Right ventricle myocardium superior (tissue), 1 donor: Measurements from ENCODE around the gene AFDN. TPM values are rescaled to one million over a fixed set of nuclear protein-coding genes. Genes with fewer than 3 reads are reported as not detected.

ENCODE experiments used
- ATAC-seq: fragments of 200-7000 bp; cut with Tn5 transposase; one replicate; pipeline ENCODE4 v1.9.1; 2020; ENCODE audit warnings: mild to moderate bottlenecking; ENCODE audit not compliant: poor library complexity
- DNase-seq: peaks from one replicate; pipeline ENCODE4 v3.0.0-alpha.2; 2020
- intact Hi-C: fragments of 100-400 bp; cut with DNase I; formaldehyde crosslinking; loops from one replicate; pipeline ENCODE4 v1.11.2; 2022
- long read RNA-seq: library from polyadenylated mRNA; unstranded; transcript quantifications from one replicate; pipeline ENCODE4 v2.0.0, GENCODE V29; 2021
- total RNA-seq: library from RNA; stranded (reverse); fragmentation: NEBNext Ultra II Directional; extraction: Animal tissue kit (Norgen Biotek cat#: 25700); gene quantifications from one replicate; pipeline ENCODE4 v1.2.1, GENCODE V29; 2021
- donor health status: DM: no; HTN: yes; CAD: no; lungs with severe emphysema.

Gene AFDN, protein sequence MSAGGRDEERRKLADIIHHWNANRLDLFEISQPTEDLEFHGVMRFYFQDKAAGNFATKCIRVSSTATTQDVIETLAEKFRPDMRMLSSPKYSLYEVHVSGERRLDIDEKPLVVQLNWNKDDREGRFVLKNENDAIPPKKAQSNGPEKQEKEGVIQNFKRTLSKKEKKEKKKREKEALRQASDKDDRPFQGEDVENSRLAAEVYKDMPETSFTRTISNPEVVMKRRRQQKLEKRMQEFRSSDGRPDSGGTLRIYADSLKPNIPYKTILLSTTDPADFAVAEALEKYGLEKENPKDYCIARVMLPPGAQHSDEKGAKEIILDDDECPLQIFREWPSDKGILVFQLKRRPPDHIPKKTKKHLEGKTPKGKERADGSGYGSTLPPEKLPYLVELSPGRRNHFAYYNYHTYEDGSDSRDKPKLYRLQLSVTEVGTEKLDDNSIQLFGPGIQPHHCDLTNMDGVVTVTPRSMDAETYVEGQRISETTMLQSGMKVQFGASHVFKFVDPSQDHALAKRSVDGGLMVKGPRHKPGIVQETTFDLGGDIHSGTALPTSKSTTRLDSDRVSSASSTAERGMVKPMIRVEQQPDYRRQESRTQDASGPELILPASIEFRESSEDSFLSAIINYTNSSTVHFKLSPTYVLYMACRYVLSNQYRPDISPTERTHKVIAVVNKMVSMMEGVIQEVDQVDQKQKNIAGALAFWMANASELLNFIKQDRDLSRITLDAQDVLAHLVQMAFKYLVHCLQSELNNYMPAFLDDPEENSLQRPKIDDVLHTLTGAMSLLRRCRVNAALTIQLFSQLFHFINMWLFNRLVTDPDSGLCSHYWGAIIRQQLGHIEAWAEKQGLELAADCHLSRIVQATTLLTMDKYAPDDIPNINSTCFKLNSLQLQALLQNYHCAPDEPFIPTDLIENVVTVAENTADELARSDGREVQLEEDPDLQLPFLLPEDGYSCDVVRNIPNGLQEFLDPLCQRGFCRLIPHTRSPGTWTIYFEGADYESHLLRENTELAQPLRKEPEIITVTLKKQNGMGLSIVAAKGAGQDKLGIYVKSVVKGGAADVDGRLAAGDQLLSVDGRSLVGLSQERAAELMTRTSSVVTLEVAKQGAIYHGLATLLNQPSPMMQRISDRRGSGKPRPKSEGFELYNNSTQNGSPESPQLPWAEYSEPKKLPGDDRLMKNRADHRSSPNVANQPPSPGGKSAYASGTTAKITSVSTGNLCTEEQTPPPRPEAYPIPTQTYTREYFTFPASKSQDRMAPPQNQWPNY (N-terminal part only)
- total RNA-seq, result 49.1 TPM
- long read RNA-seq, transcript AFDN-218 (5 exons, 1,031 nt), result major isoform, 7 of 34 reads
- long read RNA-seq, partial matches to known transcripts, result 17 of 34 reads
- long read RNA-seq, other reads (novel, unspliced or antisense), result 8 of 34 reads

GRCh38 chr6:167826896-167827582 lies at the start of gene AFDN:
AFDN (plus strand) TSS chr6:167826911; CDS start chr6:167827133, 222 bp downstream.
- intact Hi-C loops, result no loop called here
- DNase-seq (peak; percentile 59), ATAC-seq (no peak)

DNA sequence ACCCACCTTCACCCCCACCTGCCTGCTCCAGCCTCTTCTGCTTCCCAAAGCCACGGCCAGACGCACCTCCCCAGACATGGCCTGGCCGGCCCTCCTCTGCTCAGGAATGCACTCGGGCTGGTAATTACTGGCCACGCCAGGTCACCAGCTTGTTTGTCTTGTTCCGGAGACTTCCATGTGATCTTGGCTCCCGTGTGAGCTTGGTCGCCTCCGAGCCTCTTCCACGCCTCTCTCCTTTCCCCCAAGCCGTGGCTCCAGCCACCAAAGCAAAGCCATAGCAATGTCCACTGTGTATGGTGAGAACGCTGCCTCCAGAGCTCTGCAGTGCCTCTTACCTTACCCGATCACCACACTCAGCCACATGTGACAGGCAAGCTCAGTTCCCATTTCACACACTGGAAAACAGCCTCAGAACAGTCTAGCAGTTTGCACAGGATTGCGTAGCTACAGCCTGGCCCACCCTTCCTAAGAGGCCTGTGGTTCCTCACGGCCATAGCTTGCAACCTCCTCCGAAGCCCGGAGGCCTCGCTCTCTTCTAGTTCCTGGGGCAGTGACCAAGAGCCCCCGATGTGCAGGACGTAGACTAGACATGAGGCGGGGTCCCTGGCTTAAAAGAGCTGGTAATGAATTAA lies 48.1 kb upstream of the AFDN start:
- no peak for DNase-seq
- peak; percentile 19 for ATAC-seq
- intact Hi-C loops, result no loop called here

DNA sequence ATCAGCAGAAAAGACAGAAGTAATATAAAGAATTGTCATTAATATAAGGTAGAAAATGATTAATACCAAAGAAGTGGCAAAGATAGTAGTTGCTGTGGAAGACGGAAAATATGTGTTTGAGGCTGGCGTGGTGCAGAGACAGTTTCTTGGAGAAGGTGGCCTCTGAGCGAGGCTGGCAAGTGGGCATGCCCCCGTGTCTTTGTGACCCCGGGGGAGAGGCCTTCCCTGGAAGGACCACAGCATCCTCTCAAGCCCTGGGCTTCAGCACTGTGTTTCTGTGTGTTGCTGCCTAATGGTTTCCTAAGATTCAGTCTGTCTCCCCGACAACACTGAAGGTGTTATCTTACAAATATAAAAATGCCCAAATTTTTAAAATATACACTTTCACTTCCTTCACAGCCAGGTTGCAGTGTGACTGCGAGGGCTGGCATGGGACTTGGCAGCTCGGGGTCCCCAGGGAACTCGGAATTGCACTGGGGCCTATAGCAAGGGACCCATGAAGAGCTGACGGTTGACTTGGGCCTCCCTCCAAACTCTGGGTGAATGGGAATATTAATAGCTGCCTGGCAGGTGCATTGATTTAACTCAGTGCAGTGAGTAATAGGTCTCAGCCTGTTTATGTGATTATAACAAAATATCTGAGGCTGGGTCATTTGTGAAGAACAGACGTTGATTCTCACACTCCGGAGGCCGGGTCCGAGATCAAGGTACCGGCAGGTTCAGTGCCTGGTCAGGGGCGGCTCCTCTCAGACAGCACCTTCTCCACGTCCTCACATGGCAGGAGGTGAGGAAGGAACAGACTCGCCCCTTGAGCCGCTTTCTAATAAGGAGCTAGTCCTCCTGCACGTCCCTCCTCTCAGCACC lies 47.4 kb upstream of the AFDN start:
- DNase-seq (no peak), ATAC-seq (no peak)
- intact Hi-C loops, result no loop called here

- intact Hi-C loops, result no loop called here
- DNase-seq (peak; percentile 17), ATAC-seq (no peak)
These were observed 46.6 kb upstream of the AFDN start for GRCh38 chr6:167779993-167780655.

DNA sequence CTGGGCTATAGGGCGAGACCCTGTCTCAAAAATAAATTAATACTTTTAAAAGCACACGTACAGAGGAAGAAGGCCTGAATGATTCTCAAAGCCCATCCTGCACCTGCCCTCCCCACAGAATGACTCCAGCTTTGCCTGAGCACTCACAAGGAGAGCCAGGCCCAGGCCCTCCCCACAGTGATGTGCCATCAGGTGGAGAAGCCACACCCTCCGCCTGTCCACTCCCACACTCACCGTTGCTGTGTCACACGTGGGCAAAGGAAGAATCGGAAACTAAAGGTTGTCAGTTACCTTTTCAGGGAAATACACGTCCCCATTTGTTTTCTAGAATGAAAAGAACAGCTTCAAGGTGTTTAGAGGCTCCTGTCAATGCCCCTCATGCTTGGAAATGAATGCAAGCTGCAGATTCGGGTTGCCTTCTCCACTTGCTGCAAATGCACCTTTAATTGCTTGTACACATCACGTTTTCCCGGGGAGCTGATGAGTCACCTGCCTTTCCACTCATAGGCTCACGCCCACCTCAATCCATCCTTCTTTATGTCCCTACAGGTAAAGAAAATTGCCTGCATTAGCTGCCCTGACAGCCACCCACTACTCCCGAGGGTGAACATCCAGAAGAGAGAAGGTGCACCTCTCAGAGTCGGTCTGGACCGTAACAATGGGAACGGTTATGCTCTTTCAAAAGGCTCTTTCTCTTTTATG lies 45.5 kb upstream of the AFDN start:
- ATAC-seq (no peak), DNase-seq (no peak)
- intact Hi-C loops, result no loop called here

DNA sequence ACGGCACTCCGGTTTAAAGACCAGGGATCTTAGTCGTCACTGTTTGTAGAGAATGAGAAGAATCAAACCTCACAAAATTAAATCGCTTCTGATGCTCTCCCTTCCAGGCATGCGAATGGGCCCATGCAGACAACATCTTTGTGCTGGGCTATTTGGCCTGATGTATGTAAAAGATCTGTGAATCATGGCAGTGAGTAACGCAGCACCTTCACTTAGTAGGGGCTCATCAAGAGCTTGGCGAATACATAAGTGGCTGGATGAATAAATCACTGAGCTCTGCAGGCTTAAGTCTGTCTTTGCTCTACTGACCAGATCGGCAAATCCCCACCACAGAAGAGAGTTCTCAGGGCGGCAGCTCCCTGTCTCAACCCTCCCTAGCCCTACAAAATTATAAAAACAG lies 44.8 kb upstream of the AFDN start:
- DNase-seq (peak; percentile 12), ATAC-seq (no peak)
- intact Hi-C loops, result no loop called here

DNA sequence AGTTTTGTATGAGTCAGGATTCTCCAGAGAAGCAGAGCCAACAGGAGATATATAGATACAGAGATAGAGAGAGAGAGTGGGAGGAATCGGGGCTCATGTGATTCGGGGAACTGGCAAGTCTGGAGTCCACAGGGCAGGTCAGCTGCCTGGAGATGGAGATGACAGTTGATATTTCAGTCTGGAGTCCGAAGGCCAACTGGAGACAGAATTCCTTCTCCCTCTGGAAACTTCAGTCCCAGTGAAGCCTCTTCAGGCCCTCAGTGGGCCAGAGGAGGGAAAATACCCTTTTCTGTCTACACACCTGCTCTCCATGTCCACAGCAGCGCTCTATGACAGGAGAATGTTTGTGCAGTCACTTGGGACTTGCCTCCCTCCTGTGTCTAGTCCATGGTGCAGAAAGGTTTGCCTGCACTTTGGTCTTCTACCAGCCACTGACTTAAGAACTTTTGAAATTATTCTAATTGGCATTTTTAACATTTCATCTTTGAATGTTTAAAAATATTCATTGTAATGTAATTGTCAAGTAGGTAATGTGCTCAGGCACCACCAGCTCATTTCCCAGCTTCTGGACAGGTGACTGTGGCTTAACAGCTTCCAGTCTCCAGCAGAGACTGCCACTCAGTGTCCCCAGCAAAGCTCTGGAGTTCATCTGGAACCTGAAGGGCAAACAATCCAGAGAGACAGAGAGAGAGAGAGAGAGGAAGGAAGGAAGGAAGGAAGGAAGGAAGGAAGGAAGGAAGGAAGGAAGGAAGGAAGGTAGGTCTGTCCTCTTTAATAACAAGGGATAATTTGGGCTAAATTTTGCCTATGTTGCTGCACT lies 43.8 kb upstream of the AFDN start:
- intact Hi-C loops, result no loop called here
- DNase-seq (no peak), ATAC-seq (no peak)

DNA sequence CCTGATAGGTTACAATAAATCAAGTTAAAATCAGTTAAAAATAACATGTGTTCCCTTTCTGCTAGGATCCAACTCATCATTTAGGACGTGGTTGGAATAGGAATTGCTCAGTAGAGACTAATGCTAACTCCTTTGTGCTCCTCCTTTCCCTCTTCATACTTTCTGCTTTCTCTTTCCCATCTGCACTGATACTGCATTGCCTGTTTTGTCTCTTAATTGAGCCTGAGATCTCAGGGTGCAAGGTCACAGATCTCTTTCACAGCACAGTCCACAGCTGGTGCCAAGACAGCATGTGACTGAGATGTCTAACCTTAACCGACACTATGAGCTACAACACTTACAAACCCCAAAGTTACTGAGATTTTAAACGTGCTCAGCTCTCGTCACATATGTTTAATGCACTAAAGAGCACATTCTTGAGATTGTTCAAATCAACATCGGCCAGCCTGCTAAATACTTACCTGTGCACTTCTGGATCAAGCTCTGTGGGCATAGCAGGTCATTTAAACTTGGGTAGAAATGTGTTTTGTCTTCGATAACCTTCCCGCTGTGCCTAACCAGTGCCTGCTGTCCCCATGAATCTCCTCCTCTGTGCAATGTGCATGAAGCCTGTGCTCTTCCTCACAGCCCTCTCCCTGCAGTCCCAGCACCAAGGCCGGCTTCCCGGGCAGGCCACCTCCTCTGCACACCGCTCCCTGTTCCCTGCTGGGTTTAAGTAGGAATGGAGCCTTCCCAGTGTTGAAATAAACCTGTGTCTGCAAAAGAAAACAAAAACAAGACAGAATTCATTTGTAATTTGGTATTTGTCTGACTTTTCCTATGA lies 39.6 kb upstream of the AFDN start:
- DNase-seq, result no peak
- intact Hi-C loops, result no loop called here
- peak; percentile 79 for ATAC-seq

GRCh38 chr6:167787896-167788562 lies 38.7 kb upstream of the AFDN start:
- DNase-seq (no peak), ATAC-seq (no peak)

DNA sequence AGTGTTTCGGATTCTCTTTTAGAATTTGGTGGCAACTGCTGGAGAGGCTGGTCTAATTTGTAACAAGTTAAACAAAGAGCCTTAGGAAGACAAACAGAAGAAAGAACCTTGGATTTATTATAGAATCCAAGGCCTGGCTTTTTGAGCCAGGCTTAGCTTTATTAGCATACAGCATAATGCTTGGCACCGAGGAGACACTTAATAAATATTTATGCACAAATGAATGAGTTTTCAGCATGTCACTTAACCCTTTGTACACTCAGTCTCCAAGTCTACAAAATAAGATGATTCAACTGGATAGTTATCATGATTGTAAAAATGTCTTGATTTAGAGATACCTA lies 38.2 kb upstream of the AFDN start:
- no peak for DNase-seq
- ATAC-seq, result no peak
- intact Hi-C loops, result no loop called here

More at GRCh38 chr6:167787896-167788562, 38.7 kb upstream of the AFDN start:
- intact Hi-C loops, result no loop called here

DNA sequence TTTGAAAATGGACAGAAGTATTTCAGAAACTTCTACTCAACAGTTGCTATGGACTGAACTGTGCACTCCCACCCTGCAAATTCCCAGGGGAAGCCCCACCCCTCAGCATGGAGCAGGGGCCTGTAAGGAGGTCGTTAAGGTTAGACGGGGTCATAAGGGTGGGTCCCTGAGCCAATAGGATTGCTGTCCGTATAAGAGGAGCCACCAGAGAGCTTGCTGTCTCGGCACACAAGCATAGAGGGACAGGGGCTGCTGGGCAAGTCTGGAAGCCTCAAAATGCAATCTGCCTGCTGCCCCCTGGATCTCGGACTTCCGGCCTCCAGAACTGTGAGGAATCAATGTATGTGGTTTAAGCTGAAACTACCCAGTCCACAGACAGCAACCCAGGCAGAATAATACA lies 37.4 kb upstream of the AFDN start:
- no peak for DNase-seq
- ATAC-seq, result no peak
- intact Hi-C loops, result no loop called here

- intact Hi-C loops, result no loop called here
- DNase-seq (no peak), ATAC-seq (no peak)
These were observed 35.5 kb upstream of the AFDN start for GRCh38 chr6:167791091-167791779.

DNA sequence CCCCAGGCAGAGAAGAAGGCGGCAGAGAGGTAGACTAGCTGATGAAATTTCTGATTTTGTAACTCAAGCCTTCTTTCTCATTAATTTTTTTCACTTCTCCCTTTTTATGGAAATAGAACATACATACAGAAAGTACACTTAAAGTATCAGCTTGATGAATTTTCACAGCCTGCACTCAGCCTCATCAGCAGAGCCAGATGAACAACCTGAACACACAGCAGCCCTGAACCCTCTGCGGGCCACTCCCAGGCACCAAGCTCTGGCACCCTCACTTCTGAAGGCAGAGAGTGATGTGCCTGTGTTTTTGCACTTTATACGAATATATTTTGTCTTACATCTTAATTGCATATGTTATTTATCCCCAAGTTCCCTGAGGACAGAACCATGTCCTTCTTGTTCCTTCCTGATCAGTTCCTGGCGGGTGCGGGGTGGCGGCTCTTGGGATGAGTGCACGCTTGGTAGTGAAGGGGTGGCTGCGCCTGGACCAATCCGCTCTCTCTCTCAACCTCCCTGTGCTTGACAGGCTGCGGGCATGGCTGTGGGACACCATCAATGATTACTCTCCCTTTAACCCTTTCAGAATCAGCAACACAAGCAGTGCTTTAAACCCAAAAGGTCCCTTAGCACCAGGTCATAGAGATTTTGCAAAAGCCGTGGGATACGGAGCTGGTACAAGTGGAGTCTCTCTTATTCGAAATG lies 34.8 kb upstream of the AFDN start:
- ATAC-seq, result no peak
- no peak for DNase-seq
- intact Hi-C loops, result no loop called here
